HUES6 (cell line): ENCODE results near the gene SNN.
A peak's percentile ranks its signal among the peaks of the same experiment; 100 is the strongest.

Experiments used
- H3K27ac ChIP-seq: 2 replicates; pipeline ENCODE4 v1.7.0; 2013; ENCODE audit warnings: low read depth, mild to moderate bottlenecking, low read length, inconsistent platforms
- H3K27me3 ChIP-seq: 2 replicates; pipeline ENCODE4 v1.6.1; 2013; ENCODE audit warnings: low read length; ENCODE audit not compliant: control insufficient read depth, insufficient read depth
- H3K36me3 ChIP-seq: 2 replicates; pipeline ENCODE4 v1.6.1; 2013; ENCODE audit warnings: low read length; ENCODE audit not compliant: control insufficient read depth, insufficient read depth
- H3K4me1 ChIP-seq: 2 replicates; pipeline ENCODE4 v1.6.1; 2013; ENCODE audit warnings: low read length; ENCODE audit not compliant: control insufficient read depth, insufficient read depth
- H3K4me3 ChIP-seq: 2 replicates; pipeline ENCODE4 v1.5.1; 2013; ENCODE audit warnings: low read depth, low read length
- H3K9ac ChIP-seq: one replicate; pipeline ENCODE4 v1.6.1; 2013; ENCODE audit warnings: mild to moderate bottlenecking, low read length
- H3K9me3 ChIP-seq: 2 replicates; pipeline ENCODE4 v1.6.1; 2013; ENCODE audit warnings: low read depth, low read length; ENCODE audit not compliant: control insufficient read depth, insufficient read depth

The SNN gene

GRCh38 chr16:11667824-11668622 lies at the start of gene SNN:
Gene SNN (plus strand): TSS chr16:11668455. CDS start chr16:11676060, 7,605 bp downstream.
- Histone ChIP-seq H3K9ac (peak within 1 kb of the TSS; percentile 82), H3K9me3 (no peaks in the 10 kb centered on the region), H3K27ac (no peak within 1 kb of the TSS), H3K27me3 (no peaks in the 10 kb centered on the region), H3K4me1 (peaks cover 48% of the 10 kb centered on the region), H3K36me3 (no peaks in the 10 kb centered on the region), H3K4me3 (peak within 1 kb of the TSS; percentile 85)

GRCh38 chr16:11619327-11619851 lies 48.9 kb upstream of the SNN start:
- H3K36me3 ChIP-seq = no peaks in the 10 kb centered on the region
- H3K27me3 ChIP-seq = no peaks in the 10 kb centered on the region
- no peak overlapping the region for H3K4me3 ChIP-seq
- H3K9me3 ChIP-seq = 0 out of 2 replicates have a peak, but pooled peaks cover 7% of the 10 kb centered on the region
- H3K4me1 ChIP-seq = peaks cover 26% of the 10 kb centered on the region
- no peak overlapping the region for H3K27ac ChIP-seq
- H3K9ac ChIP-seq = no peak overlapping the region

GRCh38 chr16:11620243-11621003 lies 47.8 kb upstream of the SNN start:
- H3K27ac ChIP-seq = no peak overlapping the region
- H3K4me3 ChIP-seq = no peak overlapping the region
- no peak overlapping the region for H3K9ac ChIP-seq
- no peaks in the 10 kb centered on the region for H3K27me3 ChIP-seq
- 0 out of 2 replicates have a peak, but pooled peaks cover 7% of the 10 kb centered on the region for H3K9me3 ChIP-seq
- peaks cover 18% of the 10 kb centered on the region for H3K4me1 ChIP-seq
- no peaks in the 10 kb centered on the region for H3K36me3 ChIP-seq

- Histone ChIP-seq H3K36me3 (no peaks in the 10 kb centered on the region), H3K27me3 (no peaks in the 10 kb centered on the region), H3K4me1 (peaks cover 14% of the 10 kb centered on the region; the same call in 1 of the 2 replicates), H3K27ac (no peak overlapping the region), H3K9me3 (0 out of 2 replicates have a peak, but pooled peaks cover 7% of the 10 kb centered on the region), H3K9ac (no peak overlapping the region), H3K4me3 (no peak overlapping the region)
These were observed 46.7 kb upstream of the SNN start for GRCh38 chr16:11621539-11621919.

DNA sequence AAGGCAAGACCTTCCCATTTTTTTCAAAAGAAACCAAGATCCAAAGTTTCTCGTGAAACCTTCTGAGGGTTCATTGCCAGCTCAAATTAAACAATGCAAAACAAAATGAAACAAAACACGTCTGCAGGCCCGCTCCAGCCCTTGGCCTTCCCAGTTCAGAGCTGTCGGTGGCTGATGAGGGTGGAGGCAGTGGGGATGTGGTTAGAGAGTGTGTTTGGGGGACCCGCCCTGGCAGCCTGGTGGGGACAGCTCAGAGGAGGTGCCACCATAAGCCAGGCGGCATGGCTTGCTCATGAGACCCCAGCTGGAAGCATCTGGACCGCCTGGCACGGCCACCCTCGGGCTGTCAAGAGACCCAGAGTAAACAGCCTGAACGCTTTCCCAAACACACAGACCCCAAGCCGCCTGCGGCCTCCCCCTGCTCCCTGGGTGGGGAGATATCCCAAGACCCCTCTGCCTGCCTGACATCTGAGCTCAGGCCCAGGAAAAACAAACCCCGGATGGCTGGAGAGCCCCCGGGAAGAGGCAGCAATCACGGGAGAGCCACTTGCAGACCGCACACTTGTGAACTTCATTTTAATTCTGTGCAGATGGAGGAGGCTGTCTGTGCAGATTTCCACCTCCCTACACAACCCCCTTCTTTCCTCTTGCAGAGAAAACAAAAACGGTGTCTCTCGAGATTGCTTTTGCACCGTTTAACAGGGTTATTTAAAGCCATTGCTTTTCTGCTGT lies 46.2 kb upstream of the SNN start:
- no peak overlapping the region for H3K9ac ChIP-seq
- 0 out of 2 replicates have a peak, but pooled peaks cover 7% of the 10 kb centered on the region for H3K9me3 ChIP-seq
- H3K36me3 ChIP-seq = no peaks in the 10 kb centered on the region
- H3K4me3 ChIP-seq = no peak overlapping the region
- no peak overlapping the region for H3K27ac ChIP-seq
- H3K27me3 ChIP-seq = no peaks in the 10 kb centered on the region
- peaks cover 14% of the 10 kb centered on the region; the same call in 1 of the 2 replicates for H3K4me1 ChIP-seq

- Histone ChIP-seq H3K9ac (no peak overlapping the region), H3K4me3 (no peak overlapping the region), H3K27me3 (no peaks in the 10 kb centered on the region), H3K27ac (no peak overlapping the region), H3K36me3 (no peaks in the 10 kb centered on the region), H3K4me1 (peaks cover 12% of the 10 kb centered on the region), H3K9me3 (0 out of 2 replicates have a peak, but pooled peaks cover 7% of the 10 kb centered on the region)
These were observed 44.0 kb upstream of the SNN start for GRCh38 chr16:11624205-11624604.

GRCh38 chr16:11624636-11625607 lies 43.3 kb upstream of the SNN start:
- Histone ChIP-seq H3K36me3 (no peaks in the 10 kb centered on the region), H3K9ac (no peak overlapping the region), H3K27me3 (no peaks in the 10 kb centered on the region), H3K27ac (no peak overlapping the region), H3K9me3 (0 out of 2 replicates have a peak, but pooled peaks cover 7% of the 10 kb centered on the region), H3K4me1 (peaks cover 19% of the 10 kb centered on the region), H3K4me3 (no peak overlapping the region)

DNA sequence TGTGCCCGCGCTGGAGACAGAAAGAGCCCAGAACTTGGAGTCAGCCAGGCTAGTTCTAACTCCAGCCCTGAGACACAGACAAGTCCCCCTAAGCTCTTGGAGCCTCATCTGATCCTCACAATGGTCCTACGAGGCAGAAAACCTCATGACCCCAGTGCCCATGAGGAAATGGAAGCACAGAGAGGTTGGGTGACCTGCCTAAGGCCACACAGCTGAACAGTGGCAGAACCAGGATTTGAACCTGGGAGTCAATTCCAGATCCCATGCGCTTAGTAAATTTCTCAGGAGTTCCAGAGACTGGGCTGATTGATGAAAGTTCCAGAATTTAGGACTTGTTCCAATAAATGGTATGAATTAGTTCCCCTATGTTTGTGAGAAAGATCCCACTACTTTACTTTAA lies 42.5 kb upstream of the SNN start:
- H3K9ac ChIP-seq = no peak overlapping the region
- H3K27ac ChIP-seq = no peak overlapping the region
- no peak overlapping the region for H3K4me3 ChIP-seq
- peaks cover 20% of the 10 kb centered on the region for H3K4me1 ChIP-seq
- H3K36me3 ChIP-seq = no peaks in the 10 kb centered on the region
- no peaks in the 10 kb centered on the region for H3K27me3 ChIP-seq
- no peaks in the 10 kb centered on the region for H3K9me3 ChIP-seq

GRCh38 chr16:11626657-11627291 lies 41.5 kb upstream of the SNN start:
- Histone ChIP-seq H3K27ac (no peak overlapping the region), H3K9ac (no peak overlapping the region), H3K4me3 (no peak overlapping the region), H3K36me3 (no peaks in the 10 kb centered on the region), H3K9me3 (no peaks in the 10 kb centered on the region), H3K27me3 (no peaks in the 10 kb centered on the region), H3K4me1 (peaks cover 16% of the 10 kb centered on the region)
